Left forelimb (tissue), 1 donor: ENCODE measurements around the gene IGF1R.
A peak's percentile ranks its signal among the peaks of the same experiment; 100 is the strongest.

Experiments used
- DNase-seq: peaks from one replicate; pipeline ENCODE4 v3.0.0-alpha.2; 2018; ENCODE audit warnings: low spot score

IGF1R gene

GRCh38 chr15:98826658-98827057 lies 178.3 kb downstream of the IGF1R start:
- no peak for DNase-seq

DNA sequence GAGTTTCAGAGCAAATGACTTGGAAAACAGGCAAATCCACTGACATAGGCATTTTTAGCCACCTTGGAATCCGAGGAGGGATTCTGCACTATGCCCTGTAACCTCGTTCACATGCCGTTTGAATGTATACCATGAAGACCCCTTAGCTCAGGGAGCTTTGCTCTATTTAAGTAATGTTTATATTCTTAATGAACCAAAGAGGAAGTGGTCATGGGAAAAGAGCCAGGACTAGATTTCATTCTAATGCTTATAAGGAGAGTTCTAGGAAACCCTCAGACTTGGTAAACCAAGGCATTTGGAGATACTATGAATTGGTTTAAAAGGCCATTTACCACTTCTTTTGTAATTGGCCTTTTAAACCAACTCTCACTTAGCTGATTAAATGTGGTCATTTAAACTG lies 178.9 kb downstream of the IGF1R start:
- DNase-seq = no peak

DNA sequence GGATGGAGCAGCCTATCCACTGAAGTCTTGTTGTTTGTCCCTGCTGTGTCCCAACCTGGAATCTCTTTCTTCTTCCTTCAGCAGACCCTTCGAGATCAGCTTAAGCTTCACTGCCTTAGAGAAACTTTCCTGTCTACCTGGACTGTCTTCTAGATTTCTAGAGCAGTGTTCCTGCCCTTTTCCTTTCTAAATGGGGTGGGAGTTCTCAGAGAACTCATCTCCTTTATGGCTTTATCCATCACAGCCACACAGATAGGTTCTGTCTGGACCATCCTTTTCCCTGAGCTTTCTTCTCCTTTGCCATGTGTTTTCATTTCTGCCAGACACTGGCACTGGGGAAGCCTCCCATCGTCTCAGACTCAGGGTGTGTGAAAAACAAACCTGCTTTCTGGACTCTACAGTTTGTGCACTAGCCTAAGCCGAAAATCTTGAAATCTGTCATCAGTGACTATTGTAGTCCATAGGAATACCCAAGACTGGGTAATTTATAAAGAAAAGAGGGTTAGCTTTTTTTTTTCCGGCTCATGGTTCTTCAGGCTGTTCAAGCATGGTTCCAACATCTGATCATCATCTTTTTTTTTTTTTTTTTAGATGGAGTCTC lies 181.8 kb downstream of the IGF1R start:
- no peak for DNase-seq

- DNase-seq = no peak
Measured at GRCh38 chr15:98834976-98835375, 186.6 kb downstream of the IGF1R start.

GRCh38 chr15:98835876-98836275 lies 187.5 kb downstream of the IGF1R start:
- no peak for DNase-seq

DNA sequence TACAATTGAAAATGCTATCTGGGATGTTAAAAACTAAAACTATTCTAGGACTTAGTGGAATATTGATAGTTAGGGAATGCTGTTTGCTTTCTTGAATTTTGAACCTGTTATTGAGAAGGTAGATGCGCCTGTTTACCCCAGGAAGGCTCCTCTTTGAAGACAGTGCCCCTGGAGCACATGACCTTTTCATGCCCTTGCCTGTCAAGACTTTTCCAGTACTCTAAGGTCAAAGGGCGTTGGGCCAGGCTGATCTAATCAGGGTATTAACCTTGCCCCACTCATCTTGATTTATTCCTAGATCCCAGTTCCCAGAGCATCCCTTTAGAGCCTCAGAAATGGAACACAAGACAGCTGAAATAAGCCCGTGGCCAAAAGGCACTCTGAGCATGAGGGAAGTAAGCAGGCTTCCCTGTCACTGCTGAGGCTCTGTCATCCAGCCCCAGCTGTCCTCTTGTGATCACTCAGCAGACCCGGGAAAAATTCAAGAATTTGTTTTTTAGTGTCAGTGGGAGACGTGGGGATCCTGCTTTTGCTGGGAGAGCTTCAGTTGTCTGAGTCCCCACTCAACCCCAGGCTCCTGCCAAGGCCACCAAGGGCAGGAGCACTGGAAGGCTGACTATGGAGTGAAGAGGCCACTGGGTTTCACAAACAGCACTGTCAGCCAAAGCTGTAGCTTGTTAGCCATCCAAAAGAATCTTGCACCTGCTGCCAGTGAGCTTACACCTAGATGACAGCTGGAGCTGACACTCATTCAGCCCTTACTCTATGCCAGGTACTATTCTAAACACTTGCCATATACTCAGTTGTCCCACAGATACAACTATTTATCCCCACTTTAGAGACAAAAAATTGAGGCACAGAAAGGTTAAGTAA lies 190.3 kb downstream of the IGF1R start:
- no peak for DNase-seq

GRCh38 chr15:98840053-98840452 lies 191.7 kb downstream of the IGF1R start:
- no peak for DNase-seq

DNA sequence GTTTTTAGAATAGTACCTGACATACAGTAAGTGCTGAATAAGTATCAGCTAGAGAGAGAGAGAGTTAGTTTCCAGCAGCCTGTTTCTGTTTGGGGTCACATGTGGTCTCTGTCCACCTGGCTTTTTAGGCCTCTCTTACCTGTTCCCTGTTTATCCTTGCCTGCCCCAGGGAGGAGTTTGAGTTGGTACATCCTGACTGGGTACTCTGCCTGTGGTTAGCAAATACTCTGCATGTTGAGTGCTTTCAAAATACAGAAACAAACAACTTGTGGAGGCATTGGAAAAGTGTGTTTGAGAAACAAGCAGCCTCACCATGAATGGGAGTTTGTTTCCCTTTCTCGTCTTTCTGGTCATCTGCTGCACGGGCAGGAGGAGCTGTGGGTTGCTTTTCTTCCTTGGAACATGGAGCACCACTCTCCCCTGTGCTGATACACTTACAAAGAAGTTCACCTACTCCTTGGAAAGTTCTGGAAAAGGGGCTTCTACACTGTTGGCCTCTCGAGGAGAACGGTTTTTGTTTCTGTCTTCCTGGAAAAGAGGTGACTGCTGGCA lies 193.2 kb downstream of the IGF1R start:
- no peak for DNase-seq

DNA sequence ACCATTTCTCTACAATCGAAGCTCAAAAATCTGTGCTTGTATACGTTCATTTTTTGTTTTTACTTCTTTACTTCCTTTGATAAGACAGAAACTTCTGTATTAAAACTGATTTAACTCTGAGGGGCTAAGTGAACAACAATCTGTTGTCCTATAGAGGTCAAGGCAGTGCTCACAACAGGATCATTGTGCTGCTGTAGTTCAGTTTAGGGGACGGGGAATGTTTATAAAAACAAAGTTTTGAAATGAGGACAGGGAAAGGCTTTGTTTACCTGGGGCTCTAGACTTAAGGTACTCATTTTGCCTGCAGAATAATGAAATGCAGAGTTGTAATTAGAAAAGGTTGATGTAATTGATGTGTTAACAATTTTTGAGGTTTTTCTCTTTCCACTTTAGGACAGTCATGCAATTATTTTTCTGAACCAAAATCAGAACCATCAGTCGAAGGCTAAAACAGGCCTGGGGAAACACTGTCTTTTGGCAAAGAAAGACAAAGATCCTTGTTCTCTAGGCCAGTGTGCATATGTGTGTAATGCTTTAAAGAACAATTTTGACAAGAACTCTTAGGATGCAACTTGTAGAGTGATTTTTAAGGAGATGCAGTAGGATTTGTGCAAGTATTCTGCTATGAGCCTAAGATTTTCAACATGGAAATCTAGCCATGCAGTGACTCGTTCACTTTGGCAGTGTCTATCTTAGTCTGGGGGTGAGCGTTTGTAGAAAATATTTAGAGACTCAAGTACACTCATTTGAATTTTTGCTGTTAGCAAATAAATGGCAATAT lies 194.0 kb downstream of the IGF1R start:
- no peak for DNase-seq

- DNase-seq = no peak
Measured at GRCh38 chr15:98842973-98843285, 194.6 kb downstream of the IGF1R start.

DNA sequence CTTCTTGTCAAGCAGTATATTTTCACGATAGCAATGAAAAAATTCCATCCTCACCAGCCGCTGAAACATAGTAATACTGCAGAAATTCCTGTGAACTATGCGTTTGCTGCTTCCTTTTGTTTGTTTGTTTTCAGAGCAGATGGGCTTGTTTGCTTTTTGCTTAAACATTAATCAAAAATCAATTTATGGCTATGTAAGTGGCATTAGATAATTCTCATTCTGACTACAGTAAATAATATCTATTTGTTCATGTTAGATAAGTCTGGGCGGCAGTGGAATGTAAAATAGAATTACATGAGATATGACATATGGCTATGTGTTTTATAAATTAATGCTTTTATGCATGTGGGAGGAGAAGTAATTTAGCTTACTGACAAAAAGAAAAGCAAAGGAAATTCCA lies 195.5 kb downstream of the IGF1R start:
- no peak for DNase-seq

- DNase-seq = no peak
Measured at GRCh38 chr15:98844261-98844660, 195.9 kb downstream of the IGF1R start.

- no peak for DNase-seq
Measured at GRCh38 chr15:98845138-98845884, 197.0 kb downstream of the IGF1R start.

DNA sequence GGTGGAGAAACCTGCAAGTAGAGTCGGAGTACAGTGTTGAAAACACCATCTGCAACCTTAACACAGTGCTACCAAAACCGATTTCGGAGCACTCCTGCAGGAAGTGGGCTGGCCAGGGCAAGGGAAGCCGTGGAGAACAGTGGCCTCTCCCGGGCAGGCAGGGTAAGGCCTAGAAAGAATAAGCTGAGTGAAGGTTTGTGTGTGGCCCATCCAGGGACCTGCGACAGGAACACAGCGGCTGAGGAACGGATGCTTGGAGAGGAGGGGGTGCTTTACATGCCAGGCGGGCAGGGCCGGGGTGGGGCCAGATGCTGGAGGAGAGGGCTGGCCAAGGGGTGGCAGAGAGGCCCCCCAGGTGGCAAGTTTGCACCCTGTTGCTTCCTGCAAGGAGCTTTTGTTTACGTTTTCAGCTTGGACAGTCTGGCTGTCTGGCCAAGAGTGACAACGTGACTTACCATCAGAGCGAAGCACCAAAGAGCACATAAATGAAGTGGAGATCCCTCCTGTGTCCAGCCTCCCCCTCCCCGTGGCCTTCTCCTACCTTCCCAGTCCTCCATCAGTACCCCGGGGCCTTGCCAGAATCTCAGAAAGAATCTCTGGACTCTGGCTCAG lies 202.7 kb downstream of the IGF1R start:
- DNase-seq = peak; percentile 78

DNA sequence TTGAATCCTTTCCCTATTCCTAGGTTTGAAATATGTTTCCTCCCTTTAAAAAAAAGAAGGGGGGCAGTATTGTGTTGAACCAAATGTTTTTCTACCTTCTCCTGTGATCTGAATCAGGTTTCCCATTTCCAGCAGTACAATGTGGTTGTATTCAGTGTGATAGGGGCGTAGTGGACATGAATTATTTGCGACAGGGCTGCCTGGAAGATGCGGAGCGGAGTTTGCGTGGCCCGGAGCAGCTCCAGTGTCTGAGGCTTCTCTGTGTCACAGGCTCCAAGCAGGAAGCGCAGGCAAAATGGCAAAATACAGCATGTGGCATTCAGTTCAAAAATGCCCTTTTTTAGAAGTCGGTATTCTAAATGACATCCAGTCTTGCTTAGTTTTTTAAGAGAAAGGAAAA lies 204.8 kb downstream of the IGF1R start:
- peak; percentile 91 for DNase-seq

GRCh38 chr15:98853617-98854420 lies 205.5 kb downstream of the IGF1R start:
- no peak for DNase-seq

DNA sequence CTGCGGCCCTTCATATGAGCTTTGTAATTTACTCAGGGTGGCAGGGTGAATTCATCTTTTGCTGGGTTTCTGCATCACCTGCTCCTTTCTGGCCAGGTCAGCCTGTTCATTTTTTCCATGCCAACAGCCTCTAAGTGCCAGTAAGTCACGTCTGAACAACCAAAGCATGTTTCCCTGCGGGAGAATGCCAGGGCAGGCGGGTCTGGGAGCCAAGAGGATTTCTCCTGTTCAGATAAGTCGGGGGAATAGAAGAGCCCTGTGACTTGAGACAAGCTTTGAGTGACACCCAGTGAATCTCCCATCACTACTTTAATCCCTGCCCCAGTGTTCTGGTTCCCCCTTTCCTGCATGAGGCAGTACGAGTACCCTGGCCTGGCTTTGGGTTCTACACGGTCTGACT lies 206.2 kb downstream of the IGF1R start:
- no peak for DNase-seq

GRCh38 chr15:98855067-98855814 lies 206.9 kb downstream of the IGF1R start:
- DNase-seq = no peak

- DNase-seq = no peak
Measured at GRCh38 chr15:98855815-98856531, 207.6 kb downstream of the IGF1R start.
